Loucy (cell line): ENCODE results near the gene IQCC.

Experiments
- H2AFZ ChIP-seq: fragments of 200-600 bp; sonication (generic); 2 replicates; pipeline ENCODE4 v1.6.0; 2016; ENCODE audit warnings: antibody characterized with exemption, mild to moderate bottlenecking, low read length, moderate library complexity
- H3F3A ChIP-seq: fragments of 200-600 bp; 2 replicates; pipeline ENCODE4 v1.6.0; 2016; ENCODE audit warnings: antibody characterized with exemption, low read depth, mild to moderate bottlenecking
- H3K27me3 ChIP-seq: fragments of 200-600 bp; sonication (generic); 2 replicates; pipeline ENCODE4 v1.6.1; 2014; ENCODE audit warnings: low read length, mild to moderate bottlenecking; ENCODE audit not compliant: insufficient read depth, poor library complexity, severe bottlenecking
- H3K36me3 ChIP-seq: fragments of 200-600 bp; sonication (generic); 2 replicates; pipeline ENCODE4 v1.6.1; 2016; ENCODE audit warnings: low read length; ENCODE audit not compliant: insufficient read depth
- H3K4me1 ChIP-seq: fragments of 200-600 bp; sonication (generic); 2 replicates; pipeline ENCODE4 v1.5.1; 2014; ENCODE audit warnings: low read length, mild to moderate bottlenecking; ENCODE audit not compliant: insufficient read depth, poor library complexity, severe bottlenecking
- H3K4me2 ChIP-seq: fragments of 200-600 bp; sonication (generic); 2 replicates; pipeline ENCODE4 v1.6.0; 2014; ENCODE audit warnings: antibody characterized with exemption, low read length, low read depth, mild to moderate bottlenecking; ENCODE audit not compliant: poor library complexity, severe bottlenecking
- H3K4me3 ChIP-seq: fragments of 200-600 bp; sonication (generic); 2 replicates; pipeline ENCODE4 v1.5.1; 2014; ENCODE audit warnings: low read length, mild to moderate bottlenecking, mixed read lengths; ENCODE audit not compliant: poor library complexity, severe bottlenecking
- H3K79me2 ChIP-seq: fragments of 200-600 bp; sonication (generic); 2 replicates; pipeline ENCODE4 v1.6.1; 2014; ENCODE audit warnings: low read length; ENCODE audit not compliant: insufficient read depth
- H3K9ac ChIP-seq: fragments of 200-600 bp; sonication (generic); 2 replicates; pipeline ENCODE4 v1.6.0; 2014; ENCODE audit warnings: mild to moderate bottlenecking, low read depth, low read length, moderate library complexity; ENCODE audit not compliant: poor library complexity, severe bottlenecking
- H3K9me2 ChIP-seq: fragments of 200-600 bp; sonication (generic); replicated peaks from 2 replicates; pipeline ENCODE4 v1.6.1; 2016; ENCODE audit warnings: low read depth, low read length, mixed read lengths
- H3K9me3 ChIP-seq: fragments of 200-600 bp; sonication (generic); 2 replicates; pipeline ENCODE4 v1.6.1; 2014; ENCODE audit warnings: mild to moderate bottlenecking, antibody characterized with exemption, low read length, low read depth; ENCODE audit not compliant: insufficient read depth
- H4K20me1 ChIP-seq: fragments of 200-600 bp; sonication (generic); 2 replicates; pipeline ENCODE4 v1.6.0; 2014; ENCODE audit warnings: antibody characterized with exemption, low read length, mild to moderate bottlenecking; ENCODE audit not compliant: insufficient read depth, poor library complexity, severe bottlenecking
- EZH2phosphoT487 ChIP-seq: fragments of 200-600 bp; IDR thresholded peaks from 2 replicates; pipeline ENCODE4 v1.6.1; 2018; ENCODE audit warnings: antibody characterized with exemption, mild to moderate bottlenecking, moderate library complexity, borderline replicate concordance
- TF ChIP-seq, protein P1 (sequence below): fragments of 200-600 bp; sonication (generic); conservative IDR thresholded peaks from 2 replicates; pipeline ENCODE4 v1.5.1; 2014; ENCODE audit warnings: mild to moderate bottlenecking, antibody characterized with exemption, low read length

The IQCC gene

DNA sequence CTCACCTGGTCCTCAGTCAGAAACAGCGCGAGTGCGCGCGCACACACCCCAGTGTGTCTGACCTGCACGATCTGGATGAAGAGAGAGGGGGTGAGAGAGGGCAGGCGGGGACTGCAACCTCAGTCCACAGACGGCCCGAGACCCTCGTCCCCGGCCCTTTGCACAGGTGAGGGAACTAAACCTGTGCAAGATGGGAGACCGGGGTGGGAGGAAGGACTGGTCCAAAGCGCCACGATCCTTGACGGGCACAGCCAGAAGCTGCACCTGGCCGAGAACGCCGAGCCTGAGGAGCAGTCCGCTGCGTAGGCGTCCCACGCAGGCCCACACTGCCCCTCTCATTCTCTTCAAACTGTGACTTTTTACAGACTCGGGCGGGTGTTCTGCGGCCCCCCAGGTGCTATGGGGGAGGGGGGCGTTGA is 519 bp upstream of the IQCC start:
- Histone ChIP-seq H3K4me3 (peak overlapping the region; percentile 80), H3K79me2 (peaks cover 11% of the 10 kb centered on the region; the same call in 1 of the 2 replicates), H3K9me2 (no peaks in the 10 kb centered on the region), H2AFZ (no peak overlapping the region), H3K4me2 (peak overlapping the region; percentile 67), H3K9me3 (no peaks in the 10 kb centered on the region), H3K27me3 (no peaks in the 10 kb centered on the region), H3F3A (no peaks in the 10 kb centered on the region; the same call in 1 of the 2 replicates), H3K36me3 (no peaks in the 10 kb centered on the region), H3K9ac (peak overlapping the region; percentile 78), H3K4me1 (peaks cover 41% of the 10 kb centered on the region), H4K20me1 (no peaks in the 10 kb centered on the region)
- TF ChIP-seq, protein P1, sequence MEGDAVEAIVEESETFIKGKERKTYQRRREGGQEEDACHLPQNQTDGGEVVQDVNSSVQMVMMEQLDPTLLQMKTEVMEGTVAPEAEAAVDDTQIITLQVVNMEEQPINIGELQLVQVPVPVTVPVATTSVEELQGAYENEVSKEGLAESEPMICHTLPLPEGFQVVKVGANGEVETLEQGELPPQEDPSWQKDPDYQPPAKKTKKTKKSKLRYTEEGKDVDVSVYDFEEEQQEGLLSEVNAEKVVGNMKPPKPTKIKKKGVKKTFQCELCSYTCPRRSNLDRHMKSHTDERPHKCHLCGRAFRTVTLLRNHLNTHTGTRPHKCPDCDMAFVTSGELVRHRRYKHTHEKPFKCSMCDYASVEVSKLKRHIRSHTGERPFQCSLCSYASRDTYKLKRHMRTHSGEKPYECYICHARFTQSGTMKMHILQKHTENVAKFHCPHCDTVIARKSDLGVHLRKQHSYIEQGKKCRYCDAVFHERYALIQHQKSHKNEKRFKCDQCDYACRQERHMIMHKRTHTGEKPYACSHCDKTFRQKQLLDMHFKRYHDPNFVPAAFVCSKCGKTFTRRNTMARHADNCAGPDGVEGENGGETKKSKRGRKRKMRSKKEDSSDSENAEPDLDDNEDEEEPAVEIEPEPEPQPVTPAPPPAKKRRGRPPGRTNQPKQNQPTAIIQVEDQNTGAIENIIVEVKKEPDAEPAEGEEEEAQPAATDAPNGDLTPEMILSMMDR, result no peak
- TF ChIP-seq EZH2phosphoT487, result no peak

GRCh38 chr1:32208469-32208868 is 3.0 kb downstream of the IQCC start:
- Histone ChIP-seq H3K4me3 (no peak overlapping the region), H3K79me2 (no peaks in the 10 kb centered on the region), H2AFZ (no peak overlapping the region), H3K9me3 (no peaks in the 10 kb centered on the region), H3K4me1 (peaks cover 18% of the 10 kb centered on the region), H3K36me3 (no peaks in the 10 kb centered on the region), H3K9ac (no peak overlapping the region), H3F3A (no peaks in the 10 kb centered on the region; the same call in 1 of the 2 replicates), H3K27me3 (no peaks in the 10 kb centered on the region), H3K9me2 (no peaks in the 10 kb centered on the region), H4K20me1 (no peaks in the 10 kb centered on the region), H3K4me2 (no peak overlapping the region)
- no peak for TF ChIP-seq EZH2phosphoT487
- TF ChIP-seq, protein P1, result no peak

DNA sequence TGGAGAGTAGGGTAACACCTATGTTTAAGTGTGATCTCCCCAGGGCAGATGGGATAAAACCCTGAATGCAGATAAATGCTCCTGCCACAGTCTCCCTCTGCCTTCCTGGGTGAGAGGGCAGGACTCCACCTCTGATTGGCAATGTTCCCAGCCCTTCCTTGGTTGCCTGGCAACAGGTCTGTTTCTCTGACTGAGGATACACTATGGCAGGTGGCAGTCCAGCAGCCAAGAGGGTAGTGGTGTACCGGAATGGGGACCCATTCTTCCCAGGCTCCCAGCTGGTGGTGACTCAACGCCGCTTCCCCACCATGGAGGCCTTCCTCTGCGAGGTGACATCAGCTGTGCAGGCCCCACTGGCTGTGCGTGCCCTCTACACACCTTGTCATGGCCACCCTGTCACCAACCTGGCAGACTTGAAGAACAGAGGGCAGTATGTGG is 3.4 kb downstream of the IQCC start, which contains the start of gene DCDC2B:
Gene DCDC2B, plus strand, starts transcription at position 199 of the 438 bp plus-strand sequence. Its CDS starts 5 bp downstream, at position 204.
- no peaks in the 10 kb centered on the region for H3K79me2 ChIP-seq
- H3K9ac ChIP-seq, result no peak within 1 kb of the TSS
- peaks cover 13% of the 10 kb centered on the region for H3K4me1 ChIP-seq
- H4K20me1 ChIP-seq, result no peaks in the 10 kb centered on the region
- no peak within 1 kb of the TSS for H2AFZ ChIP-seq
- H3K27me3 ChIP-seq, result no peaks in the 10 kb centered on the region
- H3F3A ChIP-seq, result no peaks in the 10 kb centered on the region; the same call in 1 of the 2 replicates
- H3K9me2 ChIP-seq, result no peaks in the 10 kb centered on the region
- H3K4me2 ChIP-seq, result no peak within 1 kb of the TSS
- H3K36me3 ChIP-seq, result no peaks in the 10 kb centered on the region
- TF ChIP-seq, protein P1, result no peak
- no peaks in the 10 kb centered on the region for H3K9me3 ChIP-seq
- no peak within 1 kb of the TSS for H3K4me3 ChIP-seq
